HCT116 (cell line): ENCODE results near the gene TDRD7. TPM values are rescaled to one million over a fixed set of nuclear protein-coding genes. Genes with fewer than 3 reads are reported as not detected.

Experiments
- ATAC-seq: fragments of 200-7000 bp; cut with Tn5 transposase; 2 replicates; pipeline ENCODE4 v1.9.1; 2020; ENCODE audit warnings: mild to moderate bottlenecking, moderate library complexity
- BruUV-seq: library from RNA; stranded (reverse); fragments of 400-500 nt; replicated peaks from 2 replicates; lab custom pipeline; 2021; lab: Mats Ljungman, UMichigan
- CTCF ChIA-PET: fragments of 300-600 bp; sonication (Branson Sonifier 250); formaldehyde crosslinking; loops from one replicate; lab custom pipeline; 2021; ENCODE audit warnings: antibody characterized with exemption; lab: Charles Lee
- POLR2A ChIA-PET: fragments of 300-600, 350-600 bp; sonication (Branson Sonifier 250); formaldehyde crosslinking; loops from one replicate; lab custom pipeline; 2021; ENCODE audit warnings: antibody characterized with exemption; lab: Charles Lee
- RAD21 ChIA-PET, 2 experiments: fragments of 300-600 bp; sonication (Branson Sonifier 250); formaldehyde crosslinking; loops; one replicate each; lab custom pipeline; 2023; ENCODE audit warnings: low total read pairs in 2 of 2; ENCODE audit not compliant: uncharacterized antibody in 2 of 2, unreplicated experiment in 2 of 2, low non-redundant PET in 1 of 2; lab: Charles Lee
- DNase-seq: peaks from one replicate; pipeline ENCODE4 v3.0.0-alpha.2; 2010; ENCODE audit warnings: low read depth, low spot score
- H2AFZ ChIP-seq: fragments of 200-600 bp; shearing (Covaris generic), sonication (generic); 2 replicates; pipeline ENCODE4 v1.6.1; 2017; ENCODE audit warnings: low read depth, mixed run types, mixed read lengths, antibody characterized with exemption, low read length; ENCODE audit not compliant: poor library complexity, severe bottlenecking
- H3K27ac ChIP-seq: 2 replicates; pipeline ENCODE4 v1.5.1; 2012; ENCODE audit warnings: low read depth, low read length
- H3K27me3 ChIP-seq: fragments of 200-600 bp; sonication (generic); 2 replicates; pipeline ENCODE4 v1.6.1; 2016; ENCODE audit warnings: mixed run types, low read length, mixed read lengths; ENCODE audit not compliant: insufficient read depth
- H3K36me3 ChIP-seq, 2 experiments: fragments of 200-500 bp in 1 of 2; fragments of 200-600 bp in 1 of 2; sonication (Bioruptor generic) in 1 of 2; sonication (generic) in 1 of 2; 2 replicates each; pipeline versions ENCODE4 v1.5.1 to v1.6.1; 2014 to 2016; ENCODE audit warnings: low read length in 2 of 2, inconsistent platforms in 1 of 2, mixed read lengths in 1 of 2, mixed run types in 1 of 2; ENCODE audit not compliant: insufficient read depth in 2 of 2, control insufficient read depth in 1 of 2
- H3K4me1 ChIP-seq, 2 experiments: fragments of 200-600 bp in 1 of 2; sonication (generic) in 1 of 2; 2 replicates each; pipeline versions ENCODE4 v1.5.1 to v1.6.1; 2012 to 2017; ENCODE audit warnings: low read length in 2 of 2, inconsistent platforms in 1 of 2, mild to moderate bottlenecking in 1 of 2, mixed read lengths in 1 of 2, mixed run types in 1 of 2, moderate library complexity in 1 of 2; ENCODE audit not compliant: insufficient read depth in 2 of 2, control insufficient read depth in 1 of 2
- H3K4me2 ChIP-seq: fragments of 200-600 bp; sonication (generic); 2 replicates; pipeline ENCODE4 v1.6.1; 2017; ENCODE audit warnings: mixed run types, low read length, mixed read lengths
- H3K4me3 ChIP-seq, 2 experiments: fragments of 200-600 bp in 1 of 2; sonication (generic) in 1 of 2; replicated peaks in 1 of 2; 2 replicates each; pipeline ENCODE4 v1.5.1; 2011 to 2016; ENCODE audit warnings: low read length in 2 of 2, control low read depth in 1 of 2, low read depth in 1 of 2, mild to moderate bottlenecking in 1 of 2, mixed read lengths in 1 of 2, mixed run types in 1 of 2
- H3K79me2 ChIP-seq: fragments of 200-600 bp; sonication (generic); 2 replicates; pipeline ENCODE4 v1.6.1; 2017; ENCODE audit warnings: mild to moderate bottlenecking, mixed run types, low read length, moderate library complexity, mixed read lengths; ENCODE audit not compliant: insufficient read depth
- H3K9ac ChIP-seq: fragments of 200-600 bp; sonication (generic); 2 replicates; pipeline ENCODE4 v1.6.1; 2016; ENCODE audit warnings: low read length, mixed read lengths
- H3K9me2 ChIP-seq: fragments of 200-600 bp; sonication (generic), shearing (Covaris generic); 2 replicates; pipeline ENCODE4 v1.6.1; 2017; ENCODE audit warnings: mixed run types, mild to moderate bottlenecking, moderate library complexity; ENCODE audit not compliant: insufficient read depth
- H3K9me3 ChIP-seq, 2 experiments: fragments of 200-500 bp in 1 of 2; fragments of 200-600 bp in 1 of 2; sonication (Bioruptor generic) in 1 of 2; sonication (generic) in 1 of 2; 2 replicates each; pipeline ENCODE4 v1.6.1; 2014 to 2017; ENCODE audit warnings: low read length in 2 of 2, mixed read lengths in 2 of 2, inconsistent platforms in 1 of 2, low read depth in 1 of 2, mild to moderate bottlenecking in 1 of 2, mixed run types in 1 of 2, moderate library complexity in 1 of 2; ENCODE audit not compliant: control insufficient read depth in 1 of 2, insufficient read depth in 1 of 2
- H4K20me1 ChIP-seq: fragments of 200-600 bp; sonication (generic), shearing (Covaris generic); 2 replicates; pipeline ENCODE4 v1.6.1; 2017; ENCODE audit warnings: mixed run types, mild to moderate bottlenecking, moderate library complexity; ENCODE audit not compliant: insufficient read depth
- EZH2 ChIP-seq: fragments of 200-600 bp; sonication (generic); IDR thresholded peaks from 2 replicates; pipeline ENCODE4 v1.6.1; 2017; ENCODE audit warnings: antibody characterized with exemption, mixed run types
- ZFX ChIP-seq: fragments of 450-650 bp; IDR thresholded peaks from 2 replicates; pipeline ENCODE4 v1.6.1; 2017
- intact Hi-C: fragments of 100-400 bp; cut with micrococcal nuclease; formaldehyde crosslinking; loops from 2 replicates; pipeline ENCODE4 v1.10.0; 2022
- total RNA-seq: library from RNA; stranded (reverse); gene quantifications from one replicate; pipeline ENCODE4 v1.2.1, GENCODE V29; 2021; ENCODE audit not compliant: unreplicated experiment
- TF ChIP-seq, protein P1 (sequence below): IDR thresholded peaks from 2 replicates; pipeline ENCODE4 v1.6.1; 2012; ENCODE audit warnings: low read depth

TDRD7 gene
- total RNA-seq, 1 experiment from 2014 or later: 8.0 TPM

DNA sequence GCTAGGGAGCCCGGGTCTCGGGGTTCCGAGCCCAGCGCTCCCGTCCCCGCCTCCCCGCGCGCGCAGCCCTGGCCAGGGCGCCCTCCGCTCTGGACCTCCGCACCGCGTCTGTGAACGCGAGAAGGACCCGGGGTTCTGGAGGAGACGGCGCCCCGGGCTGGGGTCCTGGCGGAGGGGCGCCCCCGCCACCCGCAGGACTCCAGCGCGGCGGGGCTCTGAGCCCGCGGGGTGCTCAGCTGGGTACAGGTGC is 90.0 kb downstream of the TDRD7 start:
- H3K9me2 ChIP-seq: no peaks in the 10 kb centered on the region
- H2AFZ ChIP-seq: no peak overlapping the region
- H3K9me3 ChIP-seq: no peaks in the 10 kb centered on the region
- no peaks in the 10 kb centered on the region for H3K79me2 ChIP-seq
- peaks cover 5% of the 10 kb centered on the region; the same call in 1 of the 2 replicates for H3K27me3 ChIP-seq
- intact Hi-C loops: loop anchor here (1.0 kb wide), 1 partner anchor 96 kb away; no protein-coding TSS in a partner anchor
- peak; percentile 57 for ATAC-seq
- BruUV-seq: no TSS peak
- no peaks in the 10 kb centered on the region for H3K36me3 ChIP-seq
- ChIA-PET CTCF (interaction anchor here (0.6 to 1.7 kb wide), 8 partner anchors 8 to 129 kb away, joined by 3 to 10 read pairs (median 4); no protein-coding TSS in a partner anchor), POLR2A (interaction anchor here (2.4 kb wide), 1 partner anchor 9 kb away, joined by 7 read pairs; no protein-coding TSS in a partner anchor), RAD21 (interaction anchor here in 1 of 2 experiments (0.6 to 1.5 kb wide), 4 partner anchors 97 to 1044 kb away, joined by 3 to 5 read pairs (median 5); no protein-coding TSS in a partner anchor)
- peak overlapping the region; percentile 88 for H3K4me2 ChIP-seq
- no peak for DNase-seq
- peak overlapping the region; percentile 62 for H3K9ac ChIP-seq
- H3K4me1 ChIP-seq: peaks cover 0 to 16% of the 10 kb centered on the region in 2 experiments; a peak in 1 of 4 replicates
- no peaks in the 10 kb centered on the region for H4K20me1 ChIP-seq
- peak overlapping the region; percentile 57 to 70 for H3K4me3 ChIP-seq
- H3K27ac ChIP-seq: peak overlapping the region; percentile 48; the same call in 1 of the 2 replicates
- TF ChIP-seq ZFX: no peak
- TF ChIP-seq, protein P1, sequence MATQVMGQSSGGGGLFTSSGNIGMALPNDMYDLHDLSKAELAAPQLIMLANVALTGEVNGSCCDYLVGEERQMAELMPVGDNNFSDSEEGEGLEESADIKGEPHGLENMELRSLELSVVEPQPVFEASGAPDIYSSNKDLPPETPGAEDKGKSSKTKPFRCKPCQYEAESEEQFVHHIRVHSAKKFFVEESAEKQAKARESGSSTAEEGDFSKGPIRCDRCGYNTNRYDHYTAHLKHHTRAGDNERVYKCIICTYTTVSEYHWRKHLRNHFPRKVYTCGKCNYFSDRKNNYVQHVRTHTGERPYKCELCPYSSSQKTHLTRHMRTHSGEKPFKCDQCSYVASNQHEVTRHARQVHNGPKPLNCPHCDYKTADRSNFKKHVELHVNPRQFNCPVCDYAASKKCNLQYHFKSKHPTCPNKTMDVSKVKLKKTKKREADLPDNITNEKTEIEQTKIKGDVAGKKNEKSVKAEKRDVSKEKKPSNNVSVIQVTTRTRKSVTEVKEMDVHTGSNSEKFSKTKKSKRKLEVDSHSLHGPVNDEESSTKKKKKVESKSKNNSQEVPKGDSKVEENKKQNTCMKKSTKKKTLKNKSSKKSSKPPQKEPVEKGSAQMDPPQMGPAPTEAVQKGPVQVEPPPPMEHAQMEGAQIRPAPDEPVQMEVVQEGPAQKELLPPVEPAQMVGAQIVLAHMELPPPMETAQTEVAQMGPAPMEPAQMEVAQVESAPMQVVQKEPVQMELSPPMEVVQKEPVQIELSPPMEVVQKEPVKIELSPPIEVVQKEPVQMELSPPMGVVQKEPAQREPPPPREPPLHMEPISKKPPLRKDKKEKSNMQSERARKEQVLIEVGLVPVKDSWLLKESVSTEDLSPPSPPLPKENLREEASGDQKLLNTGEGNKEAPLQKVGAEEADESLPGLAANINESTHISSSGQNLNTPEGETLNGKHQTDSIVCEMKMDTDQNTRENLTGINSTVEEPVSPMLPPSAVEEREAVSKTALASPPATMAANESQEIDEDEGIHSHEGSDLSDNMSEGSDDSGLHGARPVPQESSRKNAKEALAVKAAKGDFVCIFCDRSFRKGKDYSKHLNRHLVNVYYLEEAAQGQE: no peak
- TF ChIP-seq EZH2: no peak
